H1 (cell line): ENCODE results near the gene PRKCH. TPM values are rescaled to one million over a fixed set of nuclear protein-coding genes. Genes with fewer than 3 reads are reported as not detected.
A peak's percentile ranks its signal among the peaks of the same experiment; 100 is the strongest.

ENCODE experiments used
- CTCF ChIA-PET: fragments of 300-600 bp; sonication (Branson Sonifier 250); formaldehyde crosslinking; loops from one replicate; lab custom pipeline; 2021; ENCODE audit not compliant: partially characterized antibody; lab: Charles Lee
- POLR2A ChIA-PET: fragments of 300-600 bp; sonication (Branson Sonifier 250); formaldehyde crosslinking; loops from one replicate; lab custom pipeline; 2021; ENCODE audit warnings: inconsistent platforms; ENCODE audit not compliant: partially characterized antibody; lab: Charles Lee
- DNase-seq, 2 experiments: peaks; one replicate each; pipeline versions ENCODE4 v3.0.0 to v3.0.0-alpha.2; 2010 to 2022; ENCODE audit warnings: low spot score in 2 of 2, low read depth in 1 of 2, mixed read lengths in 1 of 2
- FAIRE-seq: peaks from 2 replicates; lab custom pipeline; 2011; peaks lifted over from hg19 to GRCh38; lab: Jason Lieb, UNC
- H2AFZ ChIP-seq: 2 replicates; pipeline ENCODE4 v1.8.1; 2012; ENCODE audit warnings: low read length, inconsistent platforms
- H2AK5ac ChIP-seq: 2 replicates; pipeline ENCODE4 v1.6.1; 2013; ENCODE audit warnings: low read depth, low read length
- H2BK120ac ChIP-seq: replicated peaks from 2 replicates; pipeline ENCODE3; 2013; ENCODE audit warnings: low read depth, low read length, inconsistent platforms
- H2BK12ac ChIP-seq: 2 replicates; pipeline ENCODE4 v1.6.1; 2013; ENCODE audit warnings: low read depth, low read length
- H2BK15ac ChIP-seq: 2 replicates; pipeline ENCODE4 v1.6.1; 2013; ENCODE audit warnings: low read length
- H2BK20ac ChIP-seq: 2 replicates; pipeline ENCODE4 v1.6.1; 2013; ENCODE audit warnings: low read length
- H2BK5ac ChIP-seq: 2 replicates; pipeline ENCODE4 v1.6.1; 2013; ENCODE audit warnings: low read depth, low read length
- H3K14ac ChIP-seq: 2 replicates; pipeline ENCODE4 v1.6.1; 2013; ENCODE audit warnings: inconsistent platforms; ENCODE audit not compliant: insufficient read length
- H3K18ac ChIP-seq: 2 replicates; pipeline ENCODE4 v1.6.1; 2013; ENCODE audit warnings: low read length; ENCODE audit errors: extremely low read depth
- H3K23ac ChIP-seq: 2 replicates; pipeline ENCODE4 v1.6.1; 2013; ENCODE audit warnings: inconsistent platforms; ENCODE audit not compliant: insufficient read length
- H3K23me2 ChIP-seq: 2 replicates; pipeline ENCODE4 v1.6.1; 2013; ENCODE audit warnings: low read depth, low read length
- H3K27ac ChIP-seq: 2 replicates; pipeline ENCODE4 v1.6.1; 2011; ENCODE audit warnings: low read depth, low read length, inconsistent platforms
- H3K27me3 ChIP-seq, 4 experiments: replicated peaks in 1 of 4; 1 replicate in 1 of 4; 2 replicates in 3 of 4; pipeline versions ENCODE4 v1.6.1 to v1.8.1; 2011 to 2013; ENCODE audit warnings: low read length in 3 of 4, mild to moderate bottlenecking in 3 of 4, inconsistent platforms in 2 of 4, mixed read lengths in 2 of 4, moderate library complexity in 1 of 4; ENCODE audit not compliant: control insufficient read depth in 3 of 4, insufficient read depth in 3 of 4; ENCODE audit errors: extremely low read depth in 1 of 4
- H3K36me3 ChIP-seq, 4 experiments: 2 replicates each; pipeline versions ENCODE4 v1.6.1 to v1.8.1; 2011 to 2013; ENCODE audit warnings: mild to moderate bottlenecking in 4 of 4, low read length in 3 of 4, moderate library complexity in 2 of 4, control low read depth in 1 of 4, inconsistent platforms in 1 of 4; ENCODE audit not compliant: insufficient read depth in 4 of 4, control insufficient read depth in 2 of 4
- H3K4ac ChIP-seq: replicated peaks from 2 replicates; pipeline ENCODE3; 2013; ENCODE audit warnings: low read length, low read depth, mixed read lengths, inconsistent platforms; ENCODE audit not compliant: insufficient read length
- H3K4me1 ChIP-seq, 4 experiments: replicated peaks in 1 of 4; 1 replicate in 1 of 4; 2 replicates in 3 of 4; pipeline versions ENCODE4 v1.6.1 to v1.8.1; 2011 to 2013; ENCODE audit warnings: low read length in 3 of 4, inconsistent platforms in 2 of 4, mixed read lengths in 1 of 4; ENCODE audit not compliant: insufficient read depth in 4 of 4, control insufficient read depth in 3 of 4
- H3K4me2 ChIP-seq, 2 experiments: 2 replicates each; pipeline versions ENCODE4 v1.6.1 to v1.8.1; 2011 to 2013; ENCODE audit warnings: low read depth in 2 of 2, low read length in 2 of 2, control low read depth in 1 of 2, inconsistent platforms in 1 of 2, mild to moderate bottlenecking in 1 of 2; ENCODE audit not compliant: insufficient read depth in 1 of 2
- H3K4me3 ChIP-seq, 4 experiments: fragments of 200-600, 300-600 bp in 1 of 4; sonication (generic), shearing (Covaris generic), sonication (Bioruptor Twin) in 1 of 4; 2 replicates each; pipeline versions ENCODE4 v1.5.1 to v1.8.1; 2011 to 2016; ENCODE audit warnings: low read length in 4 of 4, low read depth in 3 of 4, control low read depth in 2 of 4, inconsistent platforms in 2 of 4, mild to moderate bottlenecking in 2 of 4, mixed read lengths in 1 of 4, moderate library complexity in 1 of 4; ENCODE audit not compliant: insufficient read depth in 2 of 4; ENCODE audit errors: extremely low read depth in 1 of 4
- H3K56ac ChIP-seq: replicated peaks from 2 replicates; pipeline ENCODE3; 2013; ENCODE audit warnings: low read depth, mild to moderate bottlenecking, mixed read lengths, low read length, inconsistent platforms; ENCODE audit not compliant: insufficient read length
- H3K79me1 ChIP-seq: 2 replicates; pipeline ENCODE4 v1.6.1; 2013; ENCODE audit warnings: low read depth, low read length, control low read depth
- H3K79me2 ChIP-seq, 2 experiments: 2 replicates each; pipeline versions ENCODE4 v1.6.1 to v1.8.1; 2012 to 2013; ENCODE audit warnings: low read length in 2 of 2, mild to moderate bottlenecking in 2 of 2, inconsistent platforms in 1 of 2; ENCODE audit not compliant: insufficient read depth in 2 of 2, control insufficient read depth in 1 of 2
- H3K9ac ChIP-seq, 4 experiments: replicated peaks in 1 of 4; 1 replicate in 1 of 4; 2 replicates in 3 of 4; pipeline versions ENCODE4 v1.6.1 to v1.8.1; 2011 to 2013; ENCODE audit warnings: low read depth in 3 of 4, low read length in 3 of 4, control low read depth in 2 of 4, mild to moderate bottlenecking in 2 of 4, moderate library complexity in 2 of 4, inconsistent platforms in 1 of 4; ENCODE audit errors: extremely low read depth in 1 of 4
- H3K9me3 ChIP-seq, 2 experiments: 2 replicates each; pipeline versions ENCODE4 v1.6.1 to v1.8.1; 2012 to 2013; ENCODE audit warnings: mild to moderate bottlenecking in 2 of 2, moderate library complexity in 2 of 2, control low read depth in 1 of 2, inconsistent platforms in 1 of 2, low read depth in 1 of 2, low read length in 1 of 2, mixed read lengths in 1 of 2; ENCODE audit not compliant: insufficient read depth in 2 of 2
- H4K20me1 ChIP-seq, 2 experiments: replicated peaks in 1 of 2; 2 replicates each; pipeline versions ENCODE3 to v1.8.1; 2011 to 2013; ENCODE audit warnings: inconsistent platforms in 2 of 2, low read length in 2 of 2, mild to moderate bottlenecking in 1 of 2; ENCODE audit not compliant: insufficient read depth in 2 of 2, control insufficient read depth in 1 of 2
- H4K5ac ChIP-seq: 2 replicates; pipeline ENCODE4 v1.6.1; 2013; ENCODE audit warnings: low read length, low read depth, mixed read lengths, inconsistent platforms; ENCODE audit not compliant: insufficient read length
- H4K8ac ChIP-seq: 2 replicates; pipeline ENCODE4 v1.8.0; 2013; ENCODE audit warnings: mild to moderate bottlenecking, moderate library complexity, low read length, inconsistent platforms; ENCODE audit not compliant: insufficient read depth; ENCODE audit errors: extremely low read depth
- H4K91ac ChIP-seq: replicated peaks from 2 replicates; pipeline ENCODE3; 2013; ENCODE audit warnings: low read length, mixed read lengths, inconsistent platforms; ENCODE audit not compliant: insufficient read length
- CBX5 ChIP-seq: fragments of 300-800, 300-1000 bp; sonication (generic); IDR thresholded peaks from 2 replicates; pipeline ENCODE4 v1.7.1; 2016; ENCODE audit warnings: antibody characterized with exemption, low read length, low read depth
- CHD1 ChIP-seq: IDR thresholded peaks from 2 replicates; pipeline ENCODE4 v1.6.1; 2012; ENCODE audit warnings: low read depth, low read length, improper control_type of control experiment
- CTBP2 ChIP-seq: IDR thresholded peaks from 2 replicates; pipeline ENCODE4 v1.7.0; 2011; ENCODE audit warnings: borderline replicate concordance, mild to moderate bottlenecking, moderate library complexity, mixed read lengths, low read length; ENCODE audit not compliant: insufficient read depth, insufficient read length
- EZH2 ChIP-seq: fragments of 200-600 bp; sonication (generic); IDR thresholded peaks from 2 replicates; pipeline ENCODE4 v1.7.1; 2012; ENCODE audit warnings: low read depth, mild to moderate bottlenecking, moderate library complexity, low read length, inconsistent platforms; ENCODE audit not compliant: severe bottlenecking
- HDAC6 ChIP-seq: IDR thresholded peaks from one replicate; pipeline ENCODE4 v1.7.1; 2012; ENCODE audit warnings: low read depth, mild to moderate bottlenecking, inconsistent platforms, low read length, moderate library complexity
- MAFK ChIP-seq: IDR thresholded peaks from 2 replicates; pipeline ENCODE4 v1.6.1; 2012; ENCODE audit warnings: low read depth, mild to moderate bottlenecking, improper control_type of control experiment, low read length
- POLR2A ChIP-seq, 2 experiments: IDR thresholded peaks; 1 replicate in 1 of 2; 2 replicates in 1 of 2; pipeline ENCODE4 v1.6.1; 2011; ENCODE audit warnings: low read depth in 2 of 2, low read length in 2 of 2, mild to moderate bottlenecking in 2 of 2; ENCODE audit errors: control extremely low read depth in 1 of 2
- RFX5 ChIP-seq: IDR thresholded peaks from 2 replicates; pipeline ENCODE4 v1.6.1; 2011; ENCODE audit warnings: low read depth, low read length, improper control_type of control experiment, borderline replicate concordance
- RNF2 ChIP-seq: fragments of 200-900, 300-1000 bp; sonication (generic); IDR thresholded peaks from 2 replicates; pipeline ENCODE4 v1.7.1; 2016; ENCODE audit warnings: borderline replicate concordance, low read depth, mild to moderate bottlenecking, antibody characterized with exemption, low read length; ENCODE audit not compliant: poor library complexity, severe bottlenecking; ENCODE audit errors: missing control alignments
- SAP30 ChIP-seq: fragments of 300-600 bp; sonication (generic); IDR thresholded peaks from 2 replicates; pipeline ENCODE4 v1.7.1; 2012; ENCODE audit warnings: low read length, moderate library complexity, mild to moderate bottlenecking, inconsistent platforms; ENCODE audit not compliant: insufficient read depth, insufficient replicate concordance
- TAF7 ChIP-seq: optimal IDR thresholded peaks from 2 replicates; pipeline ENCODE3; 2011; ENCODE audit warnings: low read depth, mild to moderate bottlenecking, inconsistent platforms, low read length, moderate library complexity, borderline replicate concordance
- TEAD4 ChIP-seq: IDR thresholded peaks from 2 replicates; pipeline ENCODE4 v1.6.1; 2012; ENCODE audit warnings: low read depth, low read length, inconsistent platforms, mixed read lengths
- USF2 ChIP-seq: IDR thresholded peaks from 2 replicates; pipeline ENCODE4 v1.6.1; 2011; ENCODE audit warnings: low read length, improper control_type of control experiment
- WGBS, 2 experiments: shearing (Covaris generic) in 1 of 2; methylation state at CpG; one replicate each; pipeline versions ENCODE4 v1.1.6 to v1.1.7; 2013 to 2015; ENCODE audit warnings: low lambda C conversion rate in 2 of 2, mixed read lengths in 2 of 2, inconsistent platforms in 1 of 2, low coverage in 1 of 2, missing lambda C conversion rate in 1 of 2; ENCODE audit not compliant: insufficient replicate concordance in 2 of 2, insufficient coverage in 1 of 2, insufficient read length in 1 of 2; ENCODE audit errors: extremely low coverage in 1 of 2, missing lambda C conversion rate in 1 of 2; 5-methylcytosine and 5-hydroxymethylcytosine counted together
- polyA plus RNA-seq, 7 experiments: library from polyadenylated mRNA; depleted of rRNA in 3 of 7; stranded (reverse) in 5 of 7; unstranded in 2 of 7; fragments of >200 nt in 5 of 7; fragments of 200-250 nt in 2 of 7; gene quantifications; 1 replicate in 5 of 7; 2 replicates in 1 of 7; 4 replicates in 1 of 7; pipeline versions ENCODE4 v1.2.1 to v1.2.3, GENCODE V29; 2011 to 2013; ENCODE audit warnings: missing spikeins in 2 of 7, mixed read lengths in 2 of 7
- total RNA-seq: library from RNA; stranded (reverse); fragmentation: NEBNext Ultra II Directional; extraction: Animal tissue kit (Norgen Biotek cat#: 25700); gene quantifications from 2 replicates; pipeline ENCODE4 v1.2.1, GENCODE V29; 2021

The PRKCH gene
- total and polyA plus RNA-seq, 2 of the 8 experiments (the other 6 are each of a cell fraction or from before 2014, with no cell fraction given): 6.4 to 7.0 TPM

DNA sequence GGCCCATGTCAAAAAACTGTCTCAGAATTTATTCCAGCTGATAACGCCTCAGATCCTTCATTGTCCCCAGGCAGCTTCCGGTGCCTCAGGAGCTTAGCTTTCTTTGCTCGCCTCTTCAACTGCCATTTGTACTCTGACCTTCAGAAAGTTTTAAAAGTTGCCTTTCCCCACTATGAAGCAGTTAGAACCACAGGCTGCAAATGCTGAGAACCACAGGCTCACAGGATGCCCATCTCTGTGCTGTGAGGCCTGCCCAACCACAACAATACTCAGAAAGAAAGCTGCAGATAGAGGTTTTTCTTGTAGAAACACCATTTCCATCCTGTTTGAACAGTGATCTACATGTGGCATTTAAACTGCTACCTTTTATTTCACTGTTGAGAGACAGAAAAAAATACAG, 131.1 kb downstream of the PRKCH start:
- no peak overlapping the region for H2BK5ac ChIP-seq
- no peak for FAIRE-seq
- no peaks in the 10 kb centered on the region for H4K20me1 ChIP-seq
- WGBS, 2 experiments: 84% methylated on average over 3 of the region's 3 CpGs; no CpG with 5 or more reads in 1 of the 2 experiments
- H2BK120ac ChIP-seq: no peak overlapping the region
- no peak overlapping the region for H4K8ac ChIP-seq
- DNase-seq: no peak
- POLR2A ChIA-PET: no interaction called here
- H3K18ac ChIP-seq: no peak overlapping the region
- H2BK20ac ChIP-seq: no peak overlapping the region
- H3K79me2 ChIP-seq: no peaks in the 10 kb centered on the region
- H3K9ac ChIP-seq: no peak overlapping the region
- CTCF ChIA-PET: interaction anchor here (1.0 to 1.2 kb wide), 3 partner anchors 141 to 386 kb away, joined by 3 to 5 read pairs (median 4); no protein-coding TSS in a partner anchor
- H3K36me3 ChIP-seq: no peaks in the 10 kb centered on the region
- H3K4me1 ChIP-seq: no peaks in the 10 kb centered on the region; a peak in 1 of 7 replicates
- no peak overlapping the region for H3K27ac ChIP-seq
- H3K23ac ChIP-seq: no peak overlapping the region
- H3K56ac ChIP-seq: no peak overlapping the region
- H4K5ac ChIP-seq: no peak overlapping the region
- no peak overlapping the region for H2BK12ac ChIP-seq
- H3K79me1 ChIP-seq: no peaks in the 10 kb centered on the region
- no peak overlapping the region for H3K4me2 ChIP-seq
- no peak overlapping the region for H3K14ac ChIP-seq
- H3K4ac ChIP-seq: no peak overlapping the region
- H3K27me3 ChIP-seq: no peaks in the 10 kb centered on the region
- no peak overlapping the region for H4K91ac ChIP-seq
- no peak overlapping the region for H2AFZ ChIP-seq
- H3K9me3 ChIP-seq: no peaks in the 10 kb centered on the region
- H2BK15ac ChIP-seq: peak overlapping the region; percentile 50; the same call in 1 of the 2 replicates
- no peak overlapping the region for H3K4me3 ChIP-seq
- no peak overlapping the region for H2AK5ac ChIP-seq
- peaks cover 2% of the 10 kb centered on the region; the same call in 1 of the 2 replicates for H3K23me2 ChIP-seq
- TF ChIP-seq SAP30 (no peak), EZH2 (no peak), CBX5 (no peak), TAF7 (no peak), HDAC6 (no peak), USF2 (no peak), RFX5 (no peak), TEAD4 (no peak), CTBP2 (no peak), POLR2A (IDR thresholded peaks at IDR 0.05; ENCODE audit: control extremely low read depth in 1 of 2, low read depth in 2 of 2, low read length in 2 of 2) (no peak), CHD1 (no peak), MAFK (no peak), RNF2 (no peak)
